ENCODE measurements around the gene PRTFDC1.

Gene PRTFDC1

DNA sequence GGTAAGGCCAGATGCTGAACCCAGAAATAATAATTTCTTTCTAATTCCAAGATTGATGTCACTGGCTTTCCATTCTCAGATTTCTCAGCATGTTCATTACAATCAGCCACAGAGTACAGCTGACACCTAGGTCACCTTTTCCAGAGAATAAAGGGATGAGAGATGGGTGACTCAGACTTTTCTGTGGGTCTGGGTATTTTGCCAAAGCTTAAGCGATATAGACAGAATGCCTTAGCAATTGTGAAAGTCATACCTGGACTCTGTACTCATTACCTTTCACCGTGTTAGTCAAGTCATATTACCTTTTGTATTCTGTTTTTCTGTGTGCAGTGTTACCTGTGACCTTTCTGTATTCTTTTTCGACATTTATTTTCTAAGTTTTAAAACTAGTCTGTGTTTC, 10.6 kb upstream of the PRTFDC1 start:
- H4K20me1 ChIP-seq (ENCODE audit: low read depth, low read length): no peaks in the 10 kb centered on the region
- H3K9me3 ChIP-seq (ENCODE audit: insufficient read depth, low read length): no peaks in the 10 kb centered on the region
- no peak overlapping the region for H3K27ac ChIP-seq (ENCODE audit: low read depth, low read length)
- H3K9me2 ChIP-seq (replicated peaks; ENCODE audit: insufficient read depth, low read length): no peaks in the 10 kb centered on the region
- no peak overlapping the region for H3K9ac ChIP-seq (ENCODE audit: low read length)
- no peaks in the 10 kb centered on the region for H3F3A ChIP-seq (ENCODE audit: insufficient read depth)
- H3K27me3 ChIP-seq (ENCODE audit: low read length): no peaks in the 10 kb centered on the region
- H2AFZ ChIP-seq (ENCODE audit: low read depth, low read length, severe bottlenecking): no peak overlapping the region
- H3K36me3 ChIP-seq (ENCODE audit: low read length): no peaks in the 10 kb centered on the region
- H3K4me2 ChIP-seq (ENCODE audit: low read depth, low read length, poor library complexity, severe bottlenecking): no peak overlapping the region
- TF ChIP-seq EZH2phosphoT487 (conservative IDR thresholded peaks at IDR 0.05; ENCODE audit: low read length): no peak
- TF ChIP-seq, protein P1, sequence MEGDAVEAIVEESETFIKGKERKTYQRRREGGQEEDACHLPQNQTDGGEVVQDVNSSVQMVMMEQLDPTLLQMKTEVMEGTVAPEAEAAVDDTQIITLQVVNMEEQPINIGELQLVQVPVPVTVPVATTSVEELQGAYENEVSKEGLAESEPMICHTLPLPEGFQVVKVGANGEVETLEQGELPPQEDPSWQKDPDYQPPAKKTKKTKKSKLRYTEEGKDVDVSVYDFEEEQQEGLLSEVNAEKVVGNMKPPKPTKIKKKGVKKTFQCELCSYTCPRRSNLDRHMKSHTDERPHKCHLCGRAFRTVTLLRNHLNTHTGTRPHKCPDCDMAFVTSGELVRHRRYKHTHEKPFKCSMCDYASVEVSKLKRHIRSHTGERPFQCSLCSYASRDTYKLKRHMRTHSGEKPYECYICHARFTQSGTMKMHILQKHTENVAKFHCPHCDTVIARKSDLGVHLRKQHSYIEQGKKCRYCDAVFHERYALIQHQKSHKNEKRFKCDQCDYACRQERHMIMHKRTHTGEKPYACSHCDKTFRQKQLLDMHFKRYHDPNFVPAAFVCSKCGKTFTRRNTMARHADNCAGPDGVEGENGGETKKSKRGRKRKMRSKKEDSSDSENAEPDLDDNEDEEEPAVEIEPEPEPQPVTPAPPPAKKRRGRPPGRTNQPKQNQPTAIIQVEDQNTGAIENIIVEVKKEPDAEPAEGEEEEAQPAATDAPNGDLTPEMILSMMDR (IDR thresholded peaks at IDR 0.05; ENCODE audit: insufficient read depth, low read length, poor library complexity, severe bottlenecking): no peak
- H3K79me2 ChIP-seq (ENCODE audit: insufficient read depth, low read length): no peaks in the 10 kb centered on the region
- H3K4me3 ChIP-seq (ENCODE audit: insufficient read depth, low read length, poor library complexity, severe bottlenecking): no peak overlapping the region

DNA sequence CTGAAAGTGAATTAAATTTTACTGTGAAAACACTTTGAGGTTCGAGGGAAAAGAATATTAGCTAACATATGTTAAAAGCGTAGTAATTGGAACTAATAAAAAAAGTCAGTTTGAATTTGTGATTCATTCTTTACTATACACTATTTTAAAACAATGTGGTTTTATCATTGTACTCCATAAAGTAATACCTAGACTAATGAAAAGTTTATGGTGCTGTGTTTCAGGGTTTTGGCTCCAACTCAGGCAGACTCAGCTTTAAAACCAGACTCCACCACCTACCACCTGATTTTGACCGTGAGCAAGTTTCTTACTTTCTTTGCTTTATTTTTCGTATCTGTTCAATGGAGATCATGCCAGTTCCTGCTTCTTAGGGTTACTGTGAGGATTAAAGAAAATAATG, 9.2 kb upstream of the PRTFDC1 start:
- Histone ChIP-seq H3K79me2 (ENCODE audit: insufficient read depth, low read length) (no peaks in the 10 kb centered on the region), H2AFZ (ENCODE audit: low read depth, low read length, severe bottlenecking) (no peak overlapping the region), H3K4me2 (ENCODE audit: low read depth, low read length, poor library complexity, severe bottlenecking) (no peak overlapping the region), H3K9ac (ENCODE audit: low read length) (no peak overlapping the region), H3K4me3 (ENCODE audit: insufficient read depth, low read length, poor library complexity, severe bottlenecking) (no peak overlapping the region), H3K27me3 (ENCODE audit: low read length) (no peaks in the 10 kb centered on the region), H3K9me3 (ENCODE audit: insufficient read depth, low read length) (no peaks in the 10 kb centered on the region), H4K20me1 (ENCODE audit: low read depth, low read length) (no peaks in the 10 kb centered on the region), H3K9me2 (replicated peaks; ENCODE audit: insufficient read depth, low read length) (no peaks in the 10 kb centered on the region), H3K36me3 (ENCODE audit: low read length) (no peaks in the 10 kb centered on the region), H3K27ac (ENCODE audit: low read depth, low read length) (no peak overlapping the region), H3F3A (ENCODE audit: insufficient read depth) (no peaks in the 10 kb centered on the region)
- no peak for TF ChIP-seq EZH2phosphoT487 (conservative IDR thresholded peaks at IDR 0.05; ENCODE audit: low read length)
- TF ChIP-seq, protein P1 (IDR thresholded peaks at IDR 0.05; ENCODE audit: insufficient read depth, low read length, poor library complexity, severe bottlenecking): no peak

DNA sequence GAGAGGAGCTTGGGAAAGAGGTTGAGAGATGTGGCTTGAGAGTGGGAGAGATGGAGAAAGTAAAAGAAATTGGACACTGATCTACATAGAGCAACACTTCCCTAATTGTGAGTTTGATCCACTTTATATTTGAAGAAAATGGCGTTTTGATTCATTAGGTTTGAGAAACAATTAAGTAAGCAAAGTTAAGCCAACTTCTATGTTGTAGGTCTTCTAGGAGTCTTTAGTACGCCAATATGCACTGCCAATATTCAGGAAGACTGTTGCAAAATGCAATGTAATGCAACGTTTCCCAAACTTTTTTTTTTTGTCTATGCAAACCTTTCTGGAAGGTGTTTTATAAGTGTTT, 7.0 kb upstream of the PRTFDC1 start:
- no peaks in the 10 kb centered on the region for H3K27me3 ChIP-seq (ENCODE audit: low read length)
- no peaks in the 10 kb centered on the region for H3K9me2 ChIP-seq (replicated peaks; ENCODE audit: insufficient read depth, low read length)
- no peak overlapping the region for H3K4me2 ChIP-seq (ENCODE audit: low read depth, low read length, poor library complexity, severe bottlenecking)
- no peaks in the 10 kb centered on the region for H4K20me1 ChIP-seq (ENCODE audit: low read depth, low read length)
- H3F3A ChIP-seq (ENCODE audit: insufficient read depth): no peaks in the 10 kb centered on the region
- no peaks in the 10 kb centered on the region for H3K36me3 ChIP-seq (ENCODE audit: low read length)
- no peak for TF ChIP-seq EZH2phosphoT487 (conservative IDR thresholded peaks at IDR 0.05; ENCODE audit: low read length)
- TF ChIP-seq, protein P1 (IDR thresholded peaks at IDR 0.05; ENCODE audit: insufficient read depth, low read length, poor library complexity, severe bottlenecking): no peak
- H3K9ac ChIP-seq (ENCODE audit: low read length): no peak overlapping the region
- H3K27ac ChIP-seq (ENCODE audit: low read depth, low read length): no peak overlapping the region
- no peaks in the 10 kb centered on the region for H3K79me2 ChIP-seq (ENCODE audit: insufficient read depth, low read length)
- no peak overlapping the region for H3K4me3 ChIP-seq (ENCODE audit: insufficient read depth, low read length, poor library complexity, severe bottlenecking)
- H2AFZ ChIP-seq (ENCODE audit: low read depth, low read length, severe bottlenecking): no peak overlapping the region
- no peaks in the 10 kb centered on the region for H3K9me3 ChIP-seq (ENCODE audit: insufficient read depth, low read length)
